Adipose tissue (tissue), 3 donors: ENCODE measurements around the gene PARD6A. TPM values are rescaled to one million over a fixed set of nuclear protein-coding genes. Genes with fewer than 3 reads are reported as not detected.
A peak's percentile ranks its signal among the peaks of the same experiment; 100 is the strongest.

ENCODE experiments used
- H3K27ac ChIP-seq: one replicate; pipeline ENCODE4 v1.5.1; 2013; ENCODE audit warnings: low read depth, low read length
- WGBS, 3 donors: extraction: QIAGEN DNeasy Blood & Tissue Kit; methylation state at CpG; one replicate each; pipeline ENCODE4 v1.1.7; 2013; 5-methylcytosine and 5-hydroxymethylcytosine counted together
- polyA plus RNA-seq, 3 donors: library from polyadenylated mRNA; stranded (reverse); fragments of 200-250 nt; gene quantifications; one replicate each; pipeline ENCODE4 v1.2.3, GENCODE V29; 2013
- donor health status: healthy with polysubstance abuse.
- donor health status: Bipolar disorder and iron deficiency.
- donor health status: healthy.

Gene PARD6A
- polyA plus RNA-seq, 3 donors, result 1.7 to 24.8 (median 3.4) TPM

GRCh38 chr16:67664258-67664657 is 3.5 kb downstream of the PARD6A start:
- H3K27ac ChIP-seq, result no peak overlapping the region
- WGBS, 3 donors, result 42 to 87% (median 86%) methylated on average over 4 of the region's 4 CpGs

GRCh38 chr16:67664871-67665270 is 4.1 kb downstream of the PARD6A start:
- 48 to 96% (median 94%) methylated on average over 7 of the region's 7 CpGs for WGBS, 3 donors

GRCh38 chr16:67665598-67665997 is 4.8 kb downstream of the PARD6A start:
- WGBS, 3 donors, result 48 to 76% (median 73%) methylated on average over 5 of the region's 5 CpGs
- H3K27ac ChIP-seq, result no peak overlapping the region

More at GRCh38 chr16:67664871-67665270, 4.1 kb downstream of the PARD6A start:
- no peak overlapping the region for H3K27ac ChIP-seq

- 0 to 1% (median 1%) methylated on average over 37 to 46 of the region's 46 CpGs for WGBS, 3 donors
- H3K27ac ChIP-seq, result no peak overlapping the region
Measured at GRCh38 chr16:67666032-67666551, 5.3 kb downstream of the PARD6A start.

- peak within 1 kb of the TSS; percentile 19 for H3K27ac ChIP-seq
- 3 to 9% (median 4%) methylated on average over 69 to 78 of the region's 78 CpGs for WGBS, 3 donors
Measured at GRCh38 chr16:67666559-67667452, 6.0 kb downstream of the PARD6A start, which contains the start of the genes C16orf86 and ENKD1. Gene C16orf86 (plus strand): TSS chr16:67666814. CDS start chr16:67666971, 157 bp downstream. Gene ENKD1 (minus strand): TSS chr16:67666750. CDS start chr16:67666442, 308 bp downstream.

- 30 to 42% (median 35%) methylated on average over 9 to 10 of the region's 10 CpGs for WGBS, 3 donors
Measured at GRCh38 chr16:67667453-67667816, 6.7 kb downstream of the PARD6A start.

GRCh38 chr16:67667817-67668494 is 7.2 kb downstream of the PARD6A start:
- WGBS, 3 donors, result 18 to 20% (median 20%) methylated on average over 17 to 18 of the region's 18 CpGs
- H3K27ac ChIP-seq, result no peak overlapping the region

More at GRCh38 chr16:67667453-67667816, 6.7 kb downstream of the PARD6A start:
- no peak overlapping the region for H3K27ac ChIP-seq

- no peak overlapping the region for H3K27ac ChIP-seq
- WGBS, 3 donors, result 81 to 83% (median 81%) methylated on average over 6 of the region's 6 CpGs
Measured at GRCh38 chr16:67668495-67669157, 7.9 kb downstream of the PARD6A start.

- no peak overlapping the region for H3K27ac ChIP-seq
- WGBS, 3 donors, result 88 to 93% (median 89%) methylated on average over 10 of the region's 10 CpGs
Measured at GRCh38 chr16:67669499-67670101, 8.8 kb downstream of the PARD6A start.

GRCh38 chr16:67672306-67672705 is 11.5 kb downstream of the PARD6A start:
- WGBS, 3 donors, result 31 to 40% (median 34%) methylated on average over 4 of the region's 4 CpGs
- no peak overlapping the region for H3K27ac ChIP-seq

- 41 to 46% (median 45%) methylated on average over 13 of the region's 13 CpGs for WGBS, 3 donors
- peak overlapping the region; percentile 51 for H3K27ac ChIP-seq
Measured at GRCh38 chr16:67672739-67673662, 12.2 kb downstream of the PARD6A start.

GRCh38 chr16:67673712-67674580 is 13.2 kb downstream of the PARD6A start:
- H3K27ac ChIP-seq, result peak overlapping the region; percentile 38
- 23 to 45% (median 32%) methylated on average over 20 to 21 of the region's 21 CpGs for WGBS, 3 donors

- WGBS, 3 donors, result 92 to 95% (median 93%) methylated on average over 28 of the region's 28 CpGs
- no peak overlapping the region for H3K27ac ChIP-seq
Measured at GRCh38 chr16:67674851-67675578, 14.3 kb downstream of the PARD6A start.

GRCh38 chr16:67675579-67675935 is 14.8 kb downstream of the PARD6A start:
- 93 to 98% (median 95%) methylated on average over 17 of the region's 17 CpGs for WGBS, 3 donors
- H3K27ac ChIP-seq, result no peak overlapping the region

GRCh38 chr16:67675999-67676398 is 15.2 kb downstream of the PARD6A start:
- WGBS, 3 donors, result 92 to 97% (median 96%) methylated on average over 7 of the region's 7 CpGs
- H3K27ac ChIP-seq, result no peak overlapping the region

- WGBS, 3 donors, result 49 to 86% (median 63%) methylated on average over 4 of the region's 4 CpGs
- no peak overlapping the region for H3K27ac ChIP-seq
Measured at GRCh38 chr16:67676516-67676915, 15.8 kb downstream of the PARD6A start.
